ENCODE measurements around the gene EPN2. TPM values are rescaled to one million over a fixed set of nuclear protein-coding genes. Genes with fewer than 3 reads are reported as not detected.

EPN2 gene
- total and polyA plus RNA-seq, 2 experiments from 2014 or later = 34.0 to 149 TPM

GRCh38 chr17:19328441-19329061, 91.4 kb downstream of the EPN2 start:
- Histone ChIP-seq H3K36me3 (ENCODE audit: insufficient read depth) (peaks cover 5% of the 10 kb centered on the region; the same call in 1 of the 2 replicates), H4K20me1 (replicated peaks; ENCODE audit: insufficient read depth) (no peaks in the 10 kb centered on the region; the same call in 1 of the 2 replicates), H2AFZ (no peak overlapping the region), H3K4me2 (no peak overlapping the region), H3F3A (replicated peaks; ENCODE audit: low read depth) (no peaks in the 10 kb centered on the region), H3K4me3 (no peak overlapping the region), H3K4me1 (ENCODE audit: insufficient read depth) (no peaks in the 10 kb centered on the region), H3K79me2 (replicated peaks; ENCODE audit: insufficient read depth) (no peaks in the 10 kb centered on the region), H3K9me2 (ENCODE audit: insufficient read depth) (no peaks in the 10 kb centered on the region), H3K27me3 (ENCODE audit: insufficient read depth) (no peaks in the 10 kb centered on the region), H3K27ac (ENCODE audit: low read depth) (no peak overlapping the region)
- DNase-seq (ENCODE audit: low spot score) (no peak), ATAC-seq (peak; percentile 55)
- H3K4me3 Mint-ChIP-seq = no peak overlapping the region
- peaks cover 4% of the 10 kb centered on the region for H3K27me3 Mint-ChIP-seq (ENCODE audit: insufficient read depth, low read depth, poor library complexity)
- H3K36me3 Mint-ChIP-seq (ENCODE audit: low read depth) = peaks cover 33% of the 10 kb centered on the region
- peaks cover 6% of the 10 kb centered on the region; the same call in 2 of the 3 replicates for H3K4me1 Mint-ChIP-seq
- H3K27ac Mint-ChIP-seq = peak overlapping the region; percentile 27; the same call in 1 of the 2 replicates
- TF ChIP-seq EZH2 (IDR thresholded peaks at IDR 0.05; ENCODE audit: low read depth, unreplicated experiment) = no peak
- no peak for TF ChIP-seq NANOG (IDR thresholded peaks at IDR 0.05; ENCODE audit: borderline replicate concordance)
- no peak for TF ChIP-seq CTCF (conservative IDR thresholded peaks at IDR 0.05; ENCODE audit: low read depth in 2 of 2)
- TF ChIP-seq JUNB (IDR thresholded peaks at IDR 0.05; ENCODE audit: unreplicated experiment) = no peak
- TF ChIP-seq REST (IDR thresholded peaks at IDR 0.05; ENCODE audit: unreplicated experiment) = no peak
- TF ChIP-seq ZNF331 (CRISPR knock-in tag; IDR thresholded peaks at IDR 0.05; ENCODE audit: low read depth) = no peak
- TF ChIP-seq POLR2AphosphoS5 (IDR thresholded peaks at IDR 0.05; ENCODE audit: low read depth) = no peak
- no peak for TF ChIP-seq ETS1 (IDR thresholded peaks at IDR 0.05)
- TF ChIP-seq EZH2phosphoT487 (IDR thresholded peaks at IDR 0.05; ENCODE audit: unreplicated experiment) = no peak
- TF ChIP-seq CREB1 (CRISPR knock-in tag; IDR thresholded peaks at IDR 0.05; ENCODE audit: low read depth) = no peak
- no peak for TF ChIP-seq STAT1 (IDR thresholded peaks at IDR 0.05; ENCODE audit: unreplicated experiment)
- H3K9me3 Mint-ChIP-seq = peaks cover 19% of the 10 kb centered on the region
